ENCODE measurements around the gene EGLN2. TPM values are rescaled to one million over a fixed set of nuclear protein-coding genes. Genes with fewer than 3 reads are reported as not detected.
"Not testable (repeated sequence)": the region's sequence is repeated elsewhere in the genome, so short reads cannot be mapped to it uniquely, and the experiment has no call there.

EGLN2 gene
- polyA plus RNA-seq, 3 donors, result 61.8 to 66.8 (median 63.3) TPM

DNA sequence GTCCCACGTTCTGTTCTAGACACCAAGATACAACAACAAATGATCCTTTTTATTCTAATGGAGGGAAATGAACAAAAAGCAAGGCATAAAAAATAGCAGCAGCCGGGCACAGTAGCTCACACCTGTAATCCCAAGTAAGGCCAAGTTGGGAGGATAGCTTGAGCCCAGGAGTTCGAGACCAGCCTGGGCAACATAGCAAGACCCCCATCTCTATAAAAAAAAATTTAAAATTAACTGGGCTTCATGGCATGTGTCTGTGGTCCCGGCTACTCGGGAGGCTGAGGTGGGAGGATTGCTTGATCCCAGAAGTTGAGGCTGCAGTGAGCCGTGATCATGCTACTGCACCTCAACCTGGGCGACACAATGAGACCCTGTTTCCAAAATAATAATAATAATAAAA lies 22.6 kb upstream of the EGLN2 start:
- no peak for DNase-seq (ENCODE audit: low read depth in 3 of 3, low spot score in 2 of 3)

DNA sequence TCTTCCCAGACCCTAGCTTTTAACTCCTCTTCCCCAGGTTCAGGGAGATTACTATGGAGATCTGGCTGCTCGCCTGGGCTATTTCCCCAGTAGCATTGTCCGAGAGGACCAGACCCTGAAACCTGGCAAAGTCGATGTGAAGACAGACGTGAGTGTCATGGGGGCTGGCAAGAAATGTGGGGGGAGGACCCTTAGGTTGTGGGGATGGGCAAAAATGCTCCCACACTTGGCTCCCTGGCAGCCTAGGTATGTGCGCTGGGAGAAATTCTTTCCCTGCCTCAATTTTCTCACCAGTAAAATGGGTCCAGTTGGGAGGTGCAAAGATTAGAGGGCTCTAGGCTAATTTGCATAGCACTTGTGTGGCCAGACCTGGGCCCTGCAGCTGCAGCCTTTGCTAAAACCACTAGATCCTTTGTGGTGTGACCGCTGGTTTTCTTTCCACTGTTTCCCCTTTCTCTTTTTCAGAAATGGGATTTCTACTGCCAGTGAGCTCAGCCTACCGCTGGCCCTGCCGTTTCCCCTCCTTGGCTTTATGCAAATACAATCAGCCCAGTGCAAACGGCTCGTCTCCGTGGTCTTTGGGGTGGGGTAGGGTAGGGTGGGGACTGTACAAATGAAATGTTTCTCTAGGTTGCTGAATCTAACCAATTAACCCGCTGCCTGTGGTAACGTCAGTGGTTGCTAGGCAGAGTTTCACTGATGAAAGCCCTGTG lies 21.9 kb upstream of the EGLN2 start:
- DNase-seq (ENCODE audit: low read depth in 3 of 3, low spot score in 2 of 3), result peak; percentile 85 to 89 (median 89)

DNA sequence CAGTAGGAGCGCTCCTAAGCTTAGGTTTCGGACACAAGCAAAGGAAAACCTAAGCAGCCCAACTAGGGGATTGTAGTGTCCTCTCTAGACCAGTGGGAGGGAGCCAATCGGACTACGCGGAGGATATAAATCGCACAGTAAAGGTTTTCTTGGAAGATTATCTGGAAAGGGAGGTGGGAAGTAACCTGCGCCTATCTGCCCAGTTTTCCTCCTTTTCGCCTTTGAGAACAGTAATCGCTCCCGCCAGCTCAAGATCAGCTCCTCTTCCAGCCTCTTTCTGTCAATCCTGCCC lies 21.4 kb upstream of the EGLN2 start:
- DNase-seq (ENCODE audit: low read depth in 3 of 3, low spot score in 2 of 3), result no peak

DNA sequence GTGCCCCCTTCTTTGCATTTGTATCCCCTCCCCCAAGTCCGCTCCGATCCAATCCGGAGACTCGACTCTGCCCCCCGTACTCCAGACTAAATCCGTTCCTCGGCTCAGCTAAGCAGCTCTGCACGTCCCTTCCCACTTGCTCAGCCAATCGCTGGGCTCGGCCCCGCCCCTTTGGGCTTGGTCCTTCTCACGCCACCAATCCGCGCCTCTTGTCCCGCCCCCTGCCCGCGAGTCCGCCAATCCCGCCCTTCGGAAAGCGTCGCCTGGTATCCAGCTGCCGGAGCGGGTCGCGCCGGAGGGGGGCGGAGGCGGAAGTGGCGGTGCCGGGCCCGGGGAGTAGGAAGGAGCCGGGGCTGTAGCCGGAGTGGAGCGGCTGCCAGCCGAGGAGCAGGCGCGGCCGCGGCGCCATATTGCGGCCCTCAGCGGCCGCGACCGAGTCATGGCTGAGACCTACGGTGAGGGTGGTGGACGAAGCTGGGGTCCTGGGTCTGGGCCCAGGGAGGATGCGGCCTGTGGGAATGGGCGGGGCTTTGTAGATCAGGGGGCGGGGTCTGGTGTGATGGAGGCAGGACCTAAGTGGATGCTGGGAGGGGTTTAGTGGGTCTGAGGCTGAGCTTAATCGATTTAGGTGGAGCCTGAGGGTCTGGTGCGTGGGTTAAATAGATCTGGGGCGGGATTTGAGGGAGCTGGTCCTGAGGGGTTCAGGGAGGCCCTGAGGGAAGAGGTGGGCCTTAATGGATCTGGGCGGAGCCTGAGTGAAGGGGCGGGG lies 20.9 kb upstream of the EGLN2 start, which contains the start of gene RAB4B:
Gene RAB4B, plus strand, starts transcription at position 311 of the 769 bp plus-strand sequence. Its CDS starts 129 bp downstream, at position 440.
- peak; percentile 97 to 99 (median 99) for DNase-seq (ENCODE audit: low read depth in 3 of 3, low spot score in 2 of 3)

DNA sequence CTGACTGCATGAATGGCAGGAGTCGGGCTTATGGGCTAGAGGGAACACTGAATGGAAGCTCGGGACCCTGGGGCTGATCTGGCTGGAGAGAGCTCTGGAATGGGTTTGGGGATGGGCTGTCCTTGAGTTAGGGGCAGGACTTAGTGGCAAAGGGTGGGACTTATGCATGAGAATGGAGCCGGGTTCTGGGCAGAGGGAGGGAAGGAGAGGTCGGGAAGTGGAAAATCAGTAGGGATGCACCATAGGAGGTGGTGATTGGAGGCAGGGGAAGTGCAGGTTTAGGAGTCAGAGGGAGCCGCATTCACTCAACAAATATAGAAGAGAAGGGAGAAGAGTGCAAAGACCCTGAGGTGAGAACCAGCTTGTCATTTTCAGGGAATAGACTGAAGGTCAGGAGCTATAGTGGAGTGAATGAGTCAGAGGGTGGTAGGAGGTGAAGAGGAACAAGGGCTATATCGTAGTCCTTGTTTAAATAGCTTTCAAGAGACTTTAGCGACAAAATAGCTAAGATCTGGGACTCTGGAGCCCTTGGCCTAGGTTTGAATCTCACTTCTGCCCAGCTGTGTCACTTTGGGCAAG lies 20.2 kb upstream of the EGLN2 start:
- no peak for DNase-seq (ENCODE audit: low read depth in 3 of 3, low spot score in 2 of 3)

DNA sequence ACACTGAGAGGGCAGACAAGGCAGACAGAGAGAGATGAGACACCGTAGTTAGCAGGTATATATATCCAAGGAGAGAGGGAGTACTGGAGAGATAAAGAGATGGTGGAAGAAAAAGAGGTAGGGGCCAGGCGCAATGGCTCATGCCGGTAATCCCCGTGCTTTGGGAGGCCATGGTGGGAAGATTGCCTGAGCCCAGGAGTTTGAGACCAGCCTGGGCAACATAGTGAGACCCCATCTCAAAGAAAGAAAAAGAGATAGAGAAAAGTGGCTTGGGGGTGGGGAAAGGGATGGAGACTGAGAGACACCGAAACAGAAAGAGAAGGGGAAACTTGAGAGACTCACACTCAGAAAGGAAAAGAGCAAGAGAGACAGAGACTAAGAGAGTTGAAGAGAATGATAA lies 18.4 kb upstream of the EGLN2 start:
- DNase-seq (ENCODE audit: low read depth in 3 of 3, low spot score in 2 of 3), result no peak

DNA sequence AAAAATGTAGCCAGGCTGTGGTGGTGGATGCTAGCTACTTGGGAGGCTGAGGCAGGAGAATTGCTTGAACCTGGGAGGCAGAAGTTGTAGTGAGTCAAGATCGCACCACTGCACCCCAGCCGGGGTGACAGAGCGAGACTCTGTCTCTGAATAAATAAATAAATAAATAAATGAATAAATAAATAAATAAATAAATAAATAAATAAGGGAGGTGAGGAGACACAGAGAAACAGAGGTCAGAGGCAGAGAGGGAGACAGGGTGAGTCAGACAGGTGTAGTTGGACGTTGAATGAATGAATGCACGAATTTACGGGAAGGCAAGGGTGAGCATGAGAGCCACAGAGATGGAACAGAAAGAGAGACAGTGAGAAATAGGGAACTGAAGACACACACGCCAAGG lies 17.9 kb upstream of the EGLN2 start:
- no peak for DNase-seq (ENCODE audit: low read depth in 3 of 3, low spot score in 2 of 3)

DNA sequence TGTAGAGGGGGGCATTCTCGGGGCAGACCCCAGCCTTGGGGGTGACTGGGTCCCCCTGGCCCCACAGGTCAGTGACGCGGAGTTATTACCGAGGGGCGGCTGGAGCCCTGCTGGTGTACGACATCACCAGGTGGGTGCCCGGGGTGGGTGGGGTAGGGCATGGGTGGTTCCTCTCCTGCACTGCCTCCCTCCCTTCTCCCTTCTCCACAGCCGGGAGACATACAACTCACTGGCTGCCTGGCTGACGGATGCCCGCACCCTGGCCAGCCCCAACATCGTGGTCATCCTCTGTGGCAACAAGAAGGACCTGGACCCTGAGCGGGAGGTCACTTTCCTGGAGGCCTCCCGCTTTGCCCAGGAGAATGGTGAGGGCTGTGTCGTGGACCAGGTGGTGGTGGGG lies 15.3 kb upstream of the EGLN2 start:
- no peak for DNase-seq (ENCODE audit: low read depth in 3 of 3, low spot score in 2 of 3)

DNA sequence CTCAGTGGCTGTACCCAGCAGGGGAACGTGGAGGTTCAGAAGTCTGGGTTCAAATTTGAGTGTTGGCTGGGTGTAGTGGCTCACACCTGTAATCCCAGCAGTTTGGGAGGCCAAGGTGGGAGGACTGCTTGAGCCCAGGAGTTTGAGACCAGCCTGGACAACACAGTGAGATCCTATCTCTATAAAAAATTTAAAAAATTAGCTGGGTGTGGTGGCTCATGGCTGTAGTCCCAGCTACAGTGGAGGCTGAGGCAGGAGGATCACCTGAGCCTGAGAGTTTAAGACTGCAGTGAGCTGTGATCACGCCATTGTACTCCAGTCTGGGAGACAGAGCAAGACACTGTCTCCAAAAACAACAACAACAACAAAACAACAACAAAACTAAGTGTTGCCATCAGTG lies 14.8 kb upstream of the EGLN2 start:
- not testable (repeated sequence) for DNase-seq (ENCODE audit: low read depth in 3 of 3, low spot score in 2 of 3)

DNA sequence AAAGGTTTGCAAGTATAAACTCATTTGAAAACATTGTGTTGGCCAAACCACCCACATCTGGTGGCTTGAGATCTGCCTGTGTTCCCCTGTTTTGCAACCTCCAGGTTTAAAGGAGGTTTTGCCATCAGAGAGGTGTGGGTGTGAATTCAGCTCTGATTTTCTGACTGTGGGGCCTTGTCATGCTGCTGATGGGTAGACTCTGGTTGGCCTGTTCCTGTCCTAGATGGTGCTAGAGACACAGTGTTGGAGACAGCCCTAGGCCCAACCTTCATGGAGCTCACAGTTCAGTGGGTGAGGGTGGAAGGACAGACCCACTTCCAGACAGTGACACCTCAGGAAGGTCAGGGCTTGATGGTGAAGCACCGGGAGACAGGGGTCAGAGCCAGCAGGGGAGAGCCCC lies 13.5 kb upstream of the EGLN2 start:
- no peak for DNase-seq (ENCODE audit: low read depth in 3 of 3, low spot score in 2 of 3)

DNA sequence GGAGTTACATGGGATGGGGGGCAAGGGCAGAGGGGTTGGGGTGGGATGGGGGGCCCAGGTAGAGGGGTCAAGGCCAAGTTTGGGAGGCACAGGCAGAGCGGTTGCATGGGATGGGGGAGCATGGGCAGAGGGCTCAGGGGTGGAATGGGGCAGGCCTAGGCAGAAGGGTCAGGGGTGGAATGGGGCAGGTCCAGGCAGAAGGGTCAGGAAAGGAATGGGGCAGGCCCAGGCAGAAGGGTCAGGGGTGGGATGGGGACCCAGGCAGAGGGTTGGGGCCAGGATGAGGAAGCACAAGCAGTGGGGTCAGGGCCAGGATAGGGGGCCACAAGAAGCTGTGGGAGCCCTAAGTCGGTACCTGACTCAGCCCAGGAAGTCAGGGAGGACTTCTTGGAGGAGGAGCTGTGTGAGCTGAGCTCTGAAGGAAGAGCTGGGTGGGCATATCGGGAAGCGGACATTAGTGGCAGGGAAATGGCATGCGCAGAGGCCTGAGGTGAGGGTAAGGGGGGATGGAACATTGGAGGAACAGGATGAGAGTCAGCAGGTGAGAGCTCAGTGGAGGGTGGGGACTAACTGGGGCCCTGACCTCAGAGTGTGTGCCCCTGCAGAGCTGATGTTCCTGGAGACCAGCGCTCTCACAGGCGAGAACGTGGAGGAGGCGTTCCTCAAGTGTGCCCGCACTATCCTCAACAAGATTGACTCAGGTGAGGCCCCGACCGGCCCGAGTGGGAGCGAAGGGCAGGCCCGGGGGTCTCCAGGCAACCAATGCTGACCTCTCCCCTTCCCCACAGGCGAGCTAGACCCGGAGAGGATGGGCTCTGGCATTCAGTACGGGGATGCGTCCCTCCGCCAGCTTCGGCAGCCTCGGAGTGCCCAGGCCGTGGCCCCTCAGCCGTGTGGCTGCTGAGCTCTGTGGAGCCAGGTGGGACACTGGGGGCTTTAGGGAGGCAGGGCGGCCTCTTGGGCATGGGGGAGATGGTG lies 12.6 kb upstream of the EGLN2 start:
- DNase-seq (ENCODE audit: low read depth in 3 of 3, low spot score in 2 of 3), result no peak

DNA sequence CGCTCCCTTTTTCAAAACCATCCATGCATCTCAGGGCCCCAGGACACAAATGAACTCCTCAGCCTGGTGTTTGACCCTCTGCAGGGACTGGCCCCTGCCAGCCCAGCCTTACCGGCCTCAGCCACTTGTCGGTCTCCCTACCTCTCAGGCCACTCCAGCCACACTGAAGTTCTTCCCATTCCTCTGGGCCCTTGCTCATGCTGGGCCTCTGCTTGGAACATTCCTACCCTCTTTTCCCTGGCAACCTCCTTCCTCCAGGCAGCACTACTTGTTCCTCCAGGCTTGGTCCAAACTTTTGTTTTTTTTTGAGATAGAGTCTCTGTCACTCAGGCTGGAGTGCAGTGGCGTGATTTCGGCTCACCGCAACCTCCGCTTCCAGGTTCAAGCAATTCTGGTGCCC lies 7.6 kb upstream of the EGLN2 start:
- DNase-seq (ENCODE audit: low read depth in 3 of 3, low spot score in 2 of 3), result no peak

DNA sequence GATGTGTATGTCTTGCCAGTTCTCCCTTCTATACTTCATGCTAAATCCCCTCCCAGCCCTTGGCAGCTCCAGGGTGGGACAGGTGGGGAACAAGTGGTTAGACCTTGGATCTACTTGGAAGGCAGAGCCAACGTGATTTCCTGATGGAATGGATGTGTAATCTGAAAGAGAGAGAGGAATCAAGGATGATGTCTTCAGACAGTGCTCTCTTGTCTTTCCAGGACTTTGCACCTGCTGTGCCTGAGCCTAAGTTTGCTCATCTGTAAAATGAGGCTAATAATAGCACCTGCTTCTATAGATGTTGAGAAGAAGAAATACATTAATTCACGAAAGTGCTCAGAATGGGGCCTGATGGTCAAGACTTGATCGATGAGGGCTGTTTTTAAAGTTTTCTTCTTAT lies 7.0 kb upstream of the EGLN2 start:
- no peak for DNase-seq (ENCODE audit: low read depth in 3 of 3, low spot score in 2 of 3)

DNA sequence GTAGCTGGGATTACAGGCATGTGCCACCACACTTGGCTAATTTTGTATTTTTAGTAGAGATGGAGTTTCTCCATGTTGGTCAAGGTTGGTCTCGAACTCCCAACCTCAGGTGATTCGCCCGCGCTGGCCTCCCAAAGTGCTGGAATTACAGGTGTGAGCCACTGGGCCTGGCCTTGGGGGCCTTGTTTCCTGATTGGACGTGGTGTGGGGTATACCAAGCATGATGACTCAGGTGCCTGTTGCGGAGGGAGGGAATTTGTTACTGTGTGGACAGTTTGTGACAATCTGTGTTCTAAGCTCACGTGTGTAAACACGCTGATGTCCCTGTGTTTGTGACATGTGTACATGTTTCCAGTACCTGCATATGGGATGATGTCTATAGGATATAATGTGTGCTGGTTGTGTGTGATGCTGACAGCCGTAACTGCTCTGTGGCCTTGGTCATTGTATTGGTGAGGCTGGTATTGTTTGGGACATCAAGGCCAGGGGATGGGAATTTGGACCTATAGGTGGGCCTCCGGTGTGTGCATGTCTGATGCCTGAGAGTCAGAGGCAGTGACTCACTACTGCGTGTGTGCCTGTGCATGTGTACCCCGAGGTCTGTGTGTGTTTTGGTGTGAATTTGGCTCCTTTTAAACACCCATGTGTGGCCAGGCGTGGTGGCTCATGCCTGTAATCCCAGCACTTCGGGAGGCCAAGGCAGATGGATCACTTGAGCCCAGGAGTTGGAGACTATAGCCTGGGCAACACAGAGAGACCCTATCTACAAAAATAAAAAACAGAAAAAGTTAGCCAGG lies 1.6 kb upstream of the EGLN2 start:
- no peak for DNase-seq (ENCODE audit: low read depth in 3 of 3, low spot score in 2 of 3)

DNA sequence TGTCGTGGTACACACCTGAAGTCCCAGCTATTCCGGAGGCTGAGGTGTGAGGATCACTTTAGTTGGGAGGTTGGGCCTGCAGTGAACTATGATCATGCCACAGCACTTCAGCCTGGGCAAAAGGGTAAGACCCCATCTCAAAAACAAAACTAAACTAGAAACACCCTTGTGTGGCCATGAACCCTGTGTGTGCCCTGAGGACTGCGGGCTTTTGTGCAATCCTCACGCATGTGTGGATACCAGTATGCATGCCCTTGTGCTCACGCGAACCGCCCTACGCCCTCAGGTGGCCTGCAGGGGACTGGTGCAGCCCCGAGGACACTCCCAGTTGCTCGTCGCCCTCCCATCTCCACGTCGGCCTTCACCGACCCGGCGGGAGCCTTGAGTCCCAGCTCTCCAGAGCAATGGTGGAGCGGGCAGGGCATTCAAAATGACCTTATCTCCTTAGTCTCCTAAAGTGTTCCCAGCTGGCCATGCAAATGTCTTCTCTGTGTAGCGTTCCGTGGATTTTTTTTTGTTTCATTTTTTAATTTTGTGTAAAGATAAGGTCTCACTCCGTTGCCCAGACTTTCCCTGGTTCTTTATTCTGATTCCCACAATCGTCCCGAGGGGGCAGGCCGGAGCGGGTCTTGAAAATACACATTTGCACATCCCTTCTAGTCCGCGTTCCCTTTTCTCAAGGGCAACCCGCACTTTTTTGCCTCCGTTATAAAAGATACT lies 868 bp upstream of the EGLN2 start:
- no peak for DNase-seq (ENCODE audit: low read depth in 3 of 3, low spot score in 2 of 3)

DNA sequence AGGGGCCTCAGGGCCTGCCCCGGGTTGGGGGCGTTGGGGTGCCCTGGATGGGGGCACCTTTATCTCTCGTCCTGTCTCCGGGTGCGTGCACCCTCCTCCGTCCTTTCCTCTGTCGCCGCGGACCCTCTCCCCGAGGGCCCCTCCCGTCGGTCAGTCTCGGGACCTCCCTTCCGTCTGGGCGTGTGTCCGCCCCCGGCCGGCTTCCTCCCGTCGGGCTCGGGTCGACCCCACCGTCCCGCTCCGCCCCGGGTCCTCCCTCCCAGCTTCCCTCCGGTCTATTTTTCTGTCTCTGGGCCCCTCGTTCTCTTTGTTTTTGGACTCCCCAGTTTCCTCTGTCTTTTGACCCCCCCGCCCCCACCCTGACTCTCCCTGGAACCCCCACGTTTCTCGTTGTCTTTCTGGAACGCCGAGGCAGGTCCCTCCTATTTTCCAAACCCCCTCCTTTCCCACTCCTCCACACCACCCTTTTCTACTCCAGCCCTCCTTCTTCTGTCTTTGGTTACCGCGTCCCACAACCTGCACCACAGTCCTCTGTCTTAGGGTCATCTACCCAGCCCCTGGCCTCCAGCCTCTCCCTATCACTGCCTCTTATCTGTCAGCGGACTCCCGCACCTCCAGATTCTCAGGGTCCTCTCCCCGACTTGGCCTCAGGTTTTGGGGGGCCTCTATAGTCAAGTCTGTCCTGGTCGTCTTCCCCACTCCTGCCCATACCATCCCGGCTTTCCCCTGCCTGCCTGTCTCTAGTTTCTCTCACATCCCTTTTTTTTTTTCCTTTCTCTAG lies 757 bp downstream of the EGLN2 start:
- DNase-seq (ENCODE audit: low read depth in 3 of 3, low spot score in 2 of 3), result no peak

DNA sequence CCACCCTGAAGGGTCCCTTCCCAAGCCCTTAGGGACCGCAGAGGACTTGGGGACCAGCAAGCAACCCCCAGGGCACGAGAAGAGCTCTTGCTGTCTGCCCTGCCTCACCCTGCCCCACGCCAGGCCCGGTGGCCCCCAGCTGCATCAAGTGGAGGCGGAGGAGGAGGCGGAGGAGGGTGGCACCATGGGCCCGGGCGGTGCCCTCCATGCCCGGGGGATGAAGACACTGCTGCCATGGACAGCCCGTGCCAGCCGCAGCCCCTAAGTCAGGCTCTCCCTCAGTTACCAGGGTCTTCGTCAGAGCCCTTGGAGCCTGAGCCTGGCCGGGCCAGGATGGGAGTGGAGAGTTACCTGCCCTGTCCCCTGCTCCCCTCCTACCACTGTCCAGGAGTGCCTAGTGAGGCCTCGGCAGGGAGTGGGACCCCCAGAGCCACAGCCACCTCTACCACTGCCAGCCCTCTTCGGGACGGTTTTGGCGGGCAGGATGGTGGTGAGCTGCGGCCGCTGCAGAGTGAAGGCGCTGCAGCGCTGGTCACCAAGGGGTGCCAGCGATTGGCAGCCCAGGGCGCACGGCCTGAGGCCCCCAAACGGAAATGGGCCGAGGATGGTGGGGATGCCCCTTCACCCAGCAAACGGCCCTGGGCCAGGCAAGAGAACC lies 1.5 kb downstream of the EGLN2 start:
- DNase-seq (ENCODE audit: low read depth in 3 of 3, low spot score in 2 of 3), result no peak

DNA sequence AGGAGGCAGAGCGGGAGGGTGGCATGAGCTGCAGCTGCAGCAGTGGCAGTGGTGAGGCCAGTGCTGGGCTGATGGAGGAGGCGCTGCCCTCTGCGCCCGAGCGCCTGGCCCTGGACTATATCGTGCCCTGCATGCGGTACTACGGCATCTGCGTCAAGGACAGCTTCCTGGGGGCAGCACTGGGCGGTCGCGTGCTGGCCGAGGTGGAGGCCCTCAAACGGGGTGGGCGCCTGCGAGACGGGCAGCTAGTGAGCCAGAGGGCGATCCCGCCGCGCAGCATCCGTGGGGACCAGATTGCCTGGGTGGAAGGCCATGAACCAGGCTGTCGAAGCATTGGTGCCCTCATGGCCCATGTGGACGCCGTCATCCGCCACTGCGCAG lies 2.0 kb downstream of the EGLN2 start:
- no peak for DNase-seq (ENCODE audit: low read depth in 3 of 3, low spot score in 2 of 3)

All from right renal cortex interstitium (tissue), 3 donors.